ENCODE measurements around the gene TRIM25.

TRIM25 gene

GRCh38 chr17:56863974-56864373 is 49.9 kb downstream of the TRIM25 start:
- no peak for DNase-seq

GRCh38 chr17:56861899-56862298 is 52.0 kb downstream of the TRIM25 start:
- no peak for DNase-seq

GRCh38 chr17:56851008-56851407 is 62.8 kb downstream of the TRIM25 start:
- DNase-seq, result no peak

GRCh38 chr17:56850591-56850990 is 63.3 kb downstream of the TRIM25 start:
- no peak for DNase-seq

- DNase-seq, result no peak
Observed at GRCh38 chr17:56849131-56849530, 64.7 kb downstream of the TRIM25 start.

- no peak for DNase-seq
Observed at GRCh38 chr17:56847106-56847505, 66.7 kb downstream of the TRIM25 start.

GRCh38 chr17:56845934-56846333 is 67.9 kb downstream of the TRIM25 start:
- no peak for DNase-seq

GRCh38 chr17:56842577-56842976 is 71.3 kb downstream of the TRIM25 start:
- DNase-seq, result no peak

GRCh38 chr17:56838687-56839086 is 75.2 kb downstream of the TRIM25 start:
- no peak for DNase-seq
